Bladder microvascular endothelial cell (primary cell): Measurements from ENCODE around the gene UCHL3. TPM values are rescaled to one million over a fixed set of nuclear protein-coding genes. Genes with fewer than 3 reads are reported as not detected.

ENCODE experiments used
- total RNA-seq: library from RNA; depleted of rRNA; stranded (reverse); fragments of >200 nt; gene quantifications from 2 replicates; pipeline ENCODE4 v1.2.3, GENCODE V29; 2014

Gene UCHL3
- total RNA-seq = 23.3 and 32.9 TPM in 2 replicates

GRCh38 chr13:75549262-75550158 is at the start of gene UCHL3:
UCHL3 (plus strand) TSS chr13:75549791; CDS start chr13:75549821, 30 bp downstream.

GRCh38 chr13:75537401-75538365 is 11.9 kb upstream of the UCHL3 start, which contains the start of gene COMMD6:
COMMD6 (minus strand) TSS chr13:75537841; CDS start chr13:75537805, 36 bp downstream.

DNA sequence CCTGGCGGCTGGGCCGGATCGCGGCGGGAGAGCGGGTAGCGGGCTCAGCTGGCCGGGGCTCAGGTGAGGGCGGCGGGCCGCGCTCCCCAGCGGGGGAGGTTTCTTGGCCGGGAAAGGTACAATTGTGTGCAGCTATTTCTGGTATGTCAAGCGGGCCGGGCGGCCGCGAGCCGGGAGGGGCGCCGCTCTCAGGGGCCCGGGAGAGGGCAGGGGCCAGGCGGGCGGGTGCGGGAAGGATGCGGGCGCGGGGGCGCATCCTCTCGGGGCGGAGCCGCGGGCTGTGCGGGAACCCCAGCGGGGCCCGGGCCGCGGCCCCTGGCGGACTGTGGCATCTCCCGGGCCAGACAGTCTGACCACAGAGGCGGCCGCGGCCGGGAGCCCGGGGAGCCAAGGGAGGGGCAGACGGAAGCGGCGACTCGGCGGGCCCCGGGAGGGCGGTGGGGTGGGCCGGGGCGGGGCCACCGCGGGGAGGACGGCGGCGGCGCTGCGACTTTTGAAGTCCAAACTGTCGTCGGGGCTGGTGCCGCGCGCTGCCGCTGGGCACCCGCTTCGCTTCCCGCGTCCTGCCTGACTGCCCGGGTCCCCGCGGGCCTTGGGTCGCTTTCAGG is 86.3 kb downstream of the UCHL3 start, which contains the start of gene LMO7:
LMO7 (plus strand) TSS at position 503 of the 608 bp plus-strand sequence. CDS start 328 bp downstream, outside the sequence.

Other genes starting within 250 kb of the UCHL3 start
- gene TBC1D4, start 67.6 kb upstream of the UCHL3 start, total RNA-seq = 87.3 and 148 TPM in 2 replicates
- gene COMMD6, start 11.9 kb upstream of the UCHL3 start, total RNA-seq = 22.3 and 56.2 TPM in 2 replicates
- gene LMO7, start 86.5 kb downstream of the UCHL3 start, total RNA-seq = 10.7 and 119 TPM in 2 replicates